Breast epithelium (tissue), 4 donors: ENCODE results near the gene IL12A. TPM values are rescaled to one million over a fixed set of nuclear protein-coding genes. Genes with fewer than 3 reads are reported as not detected.

ENCODE experiments used
- DNase-seq, 2 donors: peaks; one replicate each; pipeline ENCODE4 v3.0.0-alpha.2; 2019; ENCODE audit warnings: low spot score in 2 of 2
- H3K27ac ChIP-seq, 2 donors: fragments of 200-600 bp; sonication (generic) in 1 of 2; one replicate each; pipeline ENCODE4 v1.5.1; 2016 to 2019; ENCODE audit warnings: mild to moderate bottlenecking in 1 of 2
- H3K27me3 ChIP-seq, 2 donors: fragments of 200-600 bp; sonication (generic) in 1 of 2; one replicate each; pipeline versions ENCODE4 v1.5.1 to v1.6.0; 2017 to 2019; ENCODE audit warnings: control low read depth in 1 of 2, mild to moderate bottlenecking in 1 of 2
- H3K36me3 ChIP-seq: fragments of 200-600 bp; one replicate; pipeline ENCODE4 v1.5.1; 2019
- H3K4me1 ChIP-seq, 2 donors: fragments of 200-600 bp; sonication (generic); one replicate each; pipeline ENCODE4 v1.5.1; 2016 to 2019; ENCODE audit warnings: control low read depth in 1 of 2
- H3K4me3 ChIP-seq, 3 donors: fragments of 200-600 bp; sonication (generic); 1 replicate in 2 of 3; 2 replicates in 1 of 3; pipeline ENCODE4 v1.5.1; 2016 to 2019; ENCODE audit warnings: mild to moderate bottlenecking in 3 of 3, moderate library complexity in 2 of 3
- H3K9me3 ChIP-seq, 2 donors: fragments of 200-600 bp; sonication (generic) in 1 of 2; one replicate each; pipeline ENCODE4 v1.5.1; 2016 to 2019; ENCODE audit warnings: control low read depth in 1 of 2
- CTCF ChIP-seq, 3 donors: fragments of 450-650 bp; IDR thresholded peaks; one replicate each; pipeline ENCODE4 v1.5.1; 2016 to 2017; ENCODE audit warnings: antibody characterized with exemption in 3 of 3, mild to moderate bottlenecking in 3 of 3, moderate library complexity in 3 of 3
- POLR2A ChIP-seq: fragments of 450-650 bp; IDR thresholded peaks from one replicate; pipeline ENCODE4 v1.6.1; 2016; ENCODE audit warnings: antibody characterized with exemption, mild to moderate bottlenecking, moderate library complexity
- POLR2AphosphoS5 ChIP-seq, 3 donors: sonication (generic); formaldehyde crosslinking; IDR thresholded peaks; one replicate each; pipeline ENCODE4 v1.6.1; 2017; ENCODE audit warnings: antibody characterized with exemption in 3 of 3
- intact Hi-C: fragments of 100-400 bp; cut with DNase I; formaldehyde crosslinking; loops from one replicate; pipeline ENCODE4 v1.15.1; 2023; ENCODE audit warnings: low total_unique reads
- total RNA-seq, 3 donors: library from RNA; depleted of rRNA; stranded (reverse); fragments of >200 nt; gene quantifications; one replicate each; pipeline ENCODE4 v1.1.0, GENCODE V29; 2016

The IL12A gene
- total RNA-seq, 3 donors from 2014 or later: 0.98 TPM; not detected in 2

GRCh38 chr3:160044121-160044520 lies 55.5 kb downstream of the IL12A start:
- Histone ChIP-seq H3K36me3 (no peaks in the 10 kb centered on the region), H3K9me3 (peaks cover 0 to 8% of the 10 kb centered on the region in 2 donors), H3K4me1 (no peaks in the 10 kb centered on the region), H3K27me3 (peaks cover 0 to 4% of the 10 kb centered on the region in 2 donors), H3K4me3 (no peak overlapping the region), H3K27ac (no peak overlapping the region)
- intact Hi-C loops: loop anchor here (10.0 kb wide), 1 partner anchor 1631 kb away; no protein-coding TSS in a partner anchor
- DNase-seq: no peak
- TF ChIP-seq POLR2AphosphoS5 (IDR thresholded peaks at IDR 0.05) (no peak), CTCF (IDR thresholded peaks at IDR 0.05) (no peak), POLR2A (no peak)

Other genes with a start within 250 kb of the IL12A start
- 10 to 100 TPM in 1 of 3 donors, 1 to 10 TPM in 2; 1.6 to 14.2 (median 8.8) TPM for gene SCHIP1, start 149.0 kb upstream of the IL12A start, total RNA-seq
- gene C3orf80, start 236.6 kb downstream of the IL12A start, total RNA-seq: under 1 TPM in 2 of 3 donors, not detected in 1; 0.15 to 0.16 TPM